K562 treated with DMSO at 1 percent for 12 hours (cell line): ENCODE data around the gene TAP1. TPM values are rescaled to one million over a fixed set of nuclear protein-coding genes. Genes with fewer than 3 reads are reported as not detected.

Source experiments
- total RNA-seq: library from RNA; unstranded; fragments of 300-600 nt; gene quantifications from 2 replicates; pipeline ENCODE4 v1.2.3, GENCODE V29; 2022; ENCODE audit not compliant: insufficient read depth

Gene TAP1
- total RNA-seq, result 16.2 and 24.6 TPM in 2 replicates

GRCh38 chr6:32853541-32854375, at the start of gene TAP1, which contains the start of gene PSMB9:
TAP1 (minus strand) TSS chr6:32853704; CDS start chr6:32853636, 68 bp downstream.
PSMB9 (plus strand) TSS chr6:32854192; CDS start chr6:32854230, 38 bp downstream.

DNA sequence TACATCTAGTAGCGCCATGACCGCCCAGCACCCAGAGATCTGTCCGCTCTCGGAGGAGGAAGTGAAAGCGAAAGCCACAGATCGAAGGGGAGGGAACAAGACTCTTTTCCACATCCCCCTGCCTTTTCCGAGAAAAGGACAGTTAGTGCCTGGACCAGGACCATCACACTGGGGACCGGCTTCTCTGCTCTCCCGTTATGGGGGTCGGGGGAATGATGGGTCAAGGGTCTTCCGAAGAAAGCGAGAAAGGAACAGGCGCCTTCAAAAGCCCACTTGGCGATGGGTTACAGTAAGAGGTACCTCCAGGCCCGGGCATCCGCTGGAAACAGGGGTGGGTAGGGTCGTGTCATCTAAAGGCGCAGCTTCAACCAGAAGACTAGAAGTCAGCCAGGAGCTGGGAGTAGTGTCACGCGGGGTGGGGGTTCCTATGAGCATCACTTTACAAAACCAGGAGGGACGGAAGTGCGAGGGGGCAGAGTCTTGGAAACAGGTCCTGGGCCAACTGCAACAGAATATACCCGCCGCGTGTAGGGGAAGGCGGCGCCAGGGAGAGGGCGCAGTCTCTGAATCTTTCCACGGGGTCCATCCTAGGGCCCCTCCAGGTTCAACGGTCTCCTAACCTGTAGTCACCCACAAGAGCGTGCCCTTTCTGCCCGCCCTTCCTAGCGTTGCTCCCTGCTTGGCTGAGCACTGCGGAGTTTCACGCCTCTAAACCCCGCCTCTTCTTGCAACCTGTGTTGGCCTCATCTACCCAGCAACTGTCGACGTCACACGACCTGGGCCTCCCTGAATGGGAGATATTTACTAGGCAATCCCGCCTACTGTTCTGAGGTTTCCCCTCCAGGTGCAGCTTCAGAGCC, 9.3 kb downstream of the TAP1 start, which contains the start of gene PSMB8:
Gene PSMB8, minus strand, starts transcription at position 69 of the 860 bp plus-strand sequence. Its CDS starts 51 bp downstream, at position 18.

GRCh38 chr6:32838114-32838958, 15.2 kb downstream of the TAP1 start, which contains the start of gene TAP2:
TAP2 (minus strand) TSS chr6:32838739; CDS start chr6:32838233, 506 bp downstream.

DNA sequence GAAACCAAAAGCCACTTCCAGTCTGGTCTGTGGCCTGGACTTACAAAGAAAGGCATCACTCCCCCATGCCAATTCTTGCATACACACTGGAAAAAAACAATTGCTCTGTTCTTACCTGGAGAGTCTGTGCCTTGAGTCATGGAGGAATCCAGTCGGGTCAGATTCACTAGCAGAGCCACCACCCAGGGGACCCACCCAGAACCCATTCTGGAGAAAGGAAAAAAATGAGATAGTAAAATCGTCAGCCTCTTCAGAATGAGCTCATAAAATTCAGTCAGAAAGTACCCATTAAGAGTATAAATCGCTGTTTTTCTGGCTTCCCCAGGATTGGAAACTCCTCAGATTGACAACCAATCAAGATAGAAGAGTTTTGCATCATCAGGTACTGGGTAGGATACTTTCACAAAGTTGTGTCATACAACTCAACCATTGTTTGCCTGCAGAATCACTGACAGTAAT, 36.7 kb downstream of the TAP1 start, which contains the start of gene HLA-DOB:
Gene HLA-DOB, minus strand, starts transcription at position 257 of the 459 bp plus-strand sequence. Its CDS starts 51 bp downstream, at position 206.

Other genes starting within 250 kb of the TAP1 start
- not detected in 2 replicates for gene HLA-DQA1, start 216.3 kb downstream of the TAP1 start, total RNA-seq
- gene HLA-DQB1, start 187.0 kb downstream of the TAP1 start, total RNA-seq, result not detected in 2 replicates
- gene HLA-DQA2, start 112.3 kb downstream of the TAP1 start, total RNA-seq, result not detected in 2 replicates
- not detected in 2 replicates for gene HLA-DQB2, start 90.2 kb downstream of the TAP1 start, total RNA-seq
- 0.86 and 2.0 TPM in 2 replicates for gene HLA-DOB, start 36.7 kb downstream of the TAP1 start, total RNA-seq
- 23.1 and 30.2 TPM in 2 replicates for gene TAP2, start 15.0 kb downstream of the TAP1 start, total RNA-seq
- 20.9 and 27.9 TPM in 2 replicates for gene PSMB8, start 9.7 kb downstream of the TAP1 start, total RNA-seq
- 46.8 and 54.1 TPM in 2 replicates for gene PSMB9, start 488 bp upstream of the TAP1 start, total RNA-seq
- not detected in 2 replicates for gene HLA-DMB, start 87.3 kb upstream of the TAP1 start, total RNA-seq
- not detected in 2 replicates for gene HLA-DMA, start 99.4 kb upstream of the TAP1 start, total RNA-seq
- 98.6 and 283 TPM in 2 replicates for gene BRD2, start 114.9 kb upstream of the TAP1 start, total RNA-seq
- not detected in 2 replicates for gene HLA-DOA, start 155.9 kb upstream of the TAP1 start, total RNA-seq
- not detected in 2 replicates for gene HLA-DPA1, start 219.9 kb upstream of the TAP1 start, total RNA-seq
- not detected in 2 replicates for gene HLA-DPB1, start 222.3 kb upstream of the TAP1 start, total RNA-seq